Spleen (tissue), 11 donors: Measurements from ENCODE around the gene SARS1. TPM values are rescaled to one million over a fixed set of nuclear protein-coding genes. Genes with fewer than 3 reads are reported as not detected.

ENCODE experiments used
- DNase-seq: peaks from one replicate; pipeline ENCODE4 v3.0.0-alpha.2; 2020
- H3K27ac ChIP-seq, 8 donors: fragments of 200-600 bp; sonication (generic) in 7 of 8; 1 replicate in 4 of 8; 2 replicates in 4 of 8; pipeline versions ENCODE4 v1.5.0 to v1.8.0; 2016 to 2021; ENCODE audit warnings: inconsistent platforms in 4 of 8, mild to moderate bottlenecking in 4 of 8, moderate library complexity in 1 of 8
- H3K27me3 ChIP-seq, 7 donors: fragments of 200-600 bp; sonication (generic) in 6 of 7; replicated peaks in 1 of 7; 1 replicate in 4 of 7; 2 replicates in 3 of 7; pipeline versions ENCODE4 v1.5.0 to v1.8.0; 2016 to 2021; ENCODE audit warnings: inconsistent platforms in 3 of 7, mild to moderate bottlenecking in 1 of 7
- H3K36me3 ChIP-seq, 6 donors: fragments of 200-600 bp; sonication (generic) in 5 of 6; 1 replicate in 4 of 6; 2 replicates in 2 of 6; pipeline versions ENCODE4 v1.5.0 to v1.8.0; 2016 to 2021; ENCODE audit warnings: inconsistent platforms in 2 of 6
- H3K4me1 ChIP-seq, 6 donors: fragments of 200-600 bp; sonication (generic) in 5 of 6; 1 replicate in 3 of 6; 2 replicates in 3 of 6; pipeline versions ENCODE4 v1.5.0 to v1.8.0; 2016 to 2021; ENCODE audit warnings: inconsistent platforms in 3 of 6
- H3K4me3 ChIP-seq, 8 donors: fragments of 200-600 bp; sonication (generic) in 7 of 8; 1 replicate in 4 of 8; 2 replicates in 4 of 8; pipeline versions ENCODE4 v1.5.0 to v1.8.0; 2016 to 2021; ENCODE audit warnings: inconsistent platforms in 4 of 8, mild to moderate bottlenecking in 4 of 8, moderate library complexity in 2 of 8
- H3K9me3 ChIP-seq, 8 donors: fragments of 200-600 bp; sonication (generic) in 7 of 8; 1 replicate in 4 of 8; 2 replicates in 4 of 8; pipeline versions ENCODE4 v1.5.0 to v1.8.0; 2016 to 2021; ENCODE audit warnings: inconsistent platforms in 4 of 8
- POLR2A ChIP-seq, 3 donors: fragments of 450-650 bp; IDR thresholded peaks; one replicate each; pipeline ENCODE4 v1.5.1; 2017; ENCODE audit warnings: antibody characterized with exemption in 3 of 3, mild to moderate bottlenecking in 1 of 3
- POLR2AphosphoS5 ChIP-seq, 3 donors: sonication (generic); formaldehyde crosslinking; IDR thresholded peaks; one replicate each; pipeline ENCODE4 v1.5.1; 2017; ENCODE audit warnings: antibody characterized with exemption in 3 of 3
- WGBS, 5 donors: extraction: QIAGEN DNeasy Blood & Tissue Kit in 3 of 5; methylation state at CpG; one replicate each; pipeline versions ENCODE4 v1.1.5 to v1.1.7; 2013 to 2018; 5-methylcytosine and 5-hydroxymethylcytosine counted together
- intact Hi-C: fragments of 100-400 bp; cut with DNase I; formaldehyde crosslinking; loops from one replicate; pipeline ENCODE4 v1.15.0; 2023; ENCODE audit warnings: low total_unique reads
- polyA plus RNA-seq, 3 donors: library from polyadenylated mRNA; stranded (reverse); fragments of 200-250 nt; gene quantifications; one replicate each; pipeline ENCODE4 v1.2.1, GENCODE V29; 2013
- total RNA-seq, 7 donors: library from RNA; depleted of rRNA in 3 of 7; stranded (reverse); fragments of >200 nt in 3 of 7; fragmentation: NEBNext Ultra II Directional in 4 of 7; extraction: Animal tissue kit (Norgen Biotek cat#: 25700) in 4 of 7; gene quantifications; one replicate each; pipeline versions ENCODE4 v1.1.0 to v1.2.1, GENCODE V29; 2016 to 2021
- TF ChIP-seq, protein P1 (sequence below), 11 experiments: fragments of 200-600 bp in 7 of 11; fragments of 450-650 bp in 4 of 11; sonication (generic) in 4 of 11; IDR thresholded peaks in 8 of 11; conservative IDR thresholded peaks in 3 of 11; 1 replicate in 7 of 11; 2 replicates in 4 of 11; pipeline versions ENCODE4 v1.4.0 to v1.8.0; 2016 to 2021; ENCODE audit warnings: antibody characterized with exemption in 11 of 11, inconsistent platforms in 4 of 11, mild to moderate bottlenecking in 1 of 11
- donor health status: healthy with polysubstance abuse.
- donor health status: DM: no; HTN: no; CAD: no; lungs with moderate emphysema.
- donor health status: DM: no; HTN: no; CAD: no.
- donor health status: Bipolar disorder and iron deficiency.
- donor health status: healthy.
- donor health status: DM: no; HTN: no; CAD: no.
- donor health status: DM: yes; HTN: yes; CAD: no.

SARS1 gene
- total and polyA plus RNA-seq, 10 donors, result 47.2 to 138 (median 99.0) TPM

DNA sequence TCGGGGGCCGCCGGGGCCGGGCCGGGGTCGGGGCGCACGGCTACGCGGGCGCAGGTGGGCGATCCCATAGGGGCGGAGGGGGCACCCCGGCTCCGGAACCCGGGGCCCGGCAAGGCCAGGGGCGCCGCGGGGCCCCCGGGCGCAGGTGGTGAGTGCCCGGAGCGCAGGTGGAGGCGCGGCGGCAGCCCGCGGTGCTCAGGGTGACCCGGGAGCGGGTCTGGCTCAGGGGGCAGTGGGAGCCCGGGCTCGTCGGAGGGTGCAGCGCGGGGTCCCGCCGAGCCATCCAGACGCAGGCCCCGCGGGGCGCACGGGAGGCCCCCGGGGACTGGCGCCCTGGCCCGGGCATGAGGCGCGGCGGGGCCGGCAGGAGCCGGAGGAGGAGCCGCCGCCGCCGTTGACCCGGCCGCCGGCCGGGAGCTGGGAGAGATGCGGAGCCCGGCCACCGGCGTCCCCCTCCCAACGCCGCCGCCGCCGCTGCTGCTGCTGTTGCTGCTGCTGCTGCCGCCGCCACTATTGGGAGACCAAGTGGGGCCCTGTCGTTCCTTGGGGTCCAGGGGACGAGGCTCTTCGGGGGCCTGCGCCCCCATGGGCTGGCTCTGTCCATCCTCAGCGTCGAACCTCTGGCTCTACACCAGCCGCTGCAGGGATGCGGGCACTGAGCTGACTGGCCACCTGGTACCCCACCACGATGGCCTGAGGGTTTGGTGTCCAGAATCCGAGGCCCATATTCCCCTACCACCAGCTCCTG lies 36.1 kb downstream of the SARS1 start:
- H3K9me3 ChIP-seq, result no peaks in the 10 kb centered on the region
- H3K36me3 ChIP-seq, result no peaks in the 10 kb centered on the region
- TF ChIP-seq, protein P1, sequence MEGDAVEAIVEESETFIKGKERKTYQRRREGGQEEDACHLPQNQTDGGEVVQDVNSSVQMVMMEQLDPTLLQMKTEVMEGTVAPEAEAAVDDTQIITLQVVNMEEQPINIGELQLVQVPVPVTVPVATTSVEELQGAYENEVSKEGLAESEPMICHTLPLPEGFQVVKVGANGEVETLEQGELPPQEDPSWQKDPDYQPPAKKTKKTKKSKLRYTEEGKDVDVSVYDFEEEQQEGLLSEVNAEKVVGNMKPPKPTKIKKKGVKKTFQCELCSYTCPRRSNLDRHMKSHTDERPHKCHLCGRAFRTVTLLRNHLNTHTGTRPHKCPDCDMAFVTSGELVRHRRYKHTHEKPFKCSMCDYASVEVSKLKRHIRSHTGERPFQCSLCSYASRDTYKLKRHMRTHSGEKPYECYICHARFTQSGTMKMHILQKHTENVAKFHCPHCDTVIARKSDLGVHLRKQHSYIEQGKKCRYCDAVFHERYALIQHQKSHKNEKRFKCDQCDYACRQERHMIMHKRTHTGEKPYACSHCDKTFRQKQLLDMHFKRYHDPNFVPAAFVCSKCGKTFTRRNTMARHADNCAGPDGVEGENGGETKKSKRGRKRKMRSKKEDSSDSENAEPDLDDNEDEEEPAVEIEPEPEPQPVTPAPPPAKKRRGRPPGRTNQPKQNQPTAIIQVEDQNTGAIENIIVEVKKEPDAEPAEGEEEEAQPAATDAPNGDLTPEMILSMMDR (IDR thresholded peaks at IDR 0.05 in 8 of 11, conservative IDR thresholded peaks at IDR 0.05 in 3 of 11), result no peak
- no peak for TF ChIP-seq POLR2A (IDR thresholded peaks at IDR 0.05)
- TF ChIP-seq POLR2AphosphoS5 (IDR thresholded peaks at IDR 0.05), result no peak
- WGBS, 5 donors, result 3 to 17% (median 3%) methylated on average over 12 to 80 of the region's 80 CpGs; no CpG with 5 or more reads in 1 of the 5 donors
- peak overlapping the region; percentile 25 to 86 (median 58) for H3K4me3 ChIP-seq
- H3K4me1 ChIP-seq, result peaks cover 0 to 35% (median 23%) of the 10 kb centered on the region in 6 donors
- H3K27me3 ChIP-seq, result peaks cover 0 to 65% (median 7%) of the 10 kb centered on the region in 7 donors
- DNase-seq, result peak; percentile 78
- no peak overlapping the region for H3K27ac ChIP-seq
- intact Hi-C loops, result no loop called here

DNA sequence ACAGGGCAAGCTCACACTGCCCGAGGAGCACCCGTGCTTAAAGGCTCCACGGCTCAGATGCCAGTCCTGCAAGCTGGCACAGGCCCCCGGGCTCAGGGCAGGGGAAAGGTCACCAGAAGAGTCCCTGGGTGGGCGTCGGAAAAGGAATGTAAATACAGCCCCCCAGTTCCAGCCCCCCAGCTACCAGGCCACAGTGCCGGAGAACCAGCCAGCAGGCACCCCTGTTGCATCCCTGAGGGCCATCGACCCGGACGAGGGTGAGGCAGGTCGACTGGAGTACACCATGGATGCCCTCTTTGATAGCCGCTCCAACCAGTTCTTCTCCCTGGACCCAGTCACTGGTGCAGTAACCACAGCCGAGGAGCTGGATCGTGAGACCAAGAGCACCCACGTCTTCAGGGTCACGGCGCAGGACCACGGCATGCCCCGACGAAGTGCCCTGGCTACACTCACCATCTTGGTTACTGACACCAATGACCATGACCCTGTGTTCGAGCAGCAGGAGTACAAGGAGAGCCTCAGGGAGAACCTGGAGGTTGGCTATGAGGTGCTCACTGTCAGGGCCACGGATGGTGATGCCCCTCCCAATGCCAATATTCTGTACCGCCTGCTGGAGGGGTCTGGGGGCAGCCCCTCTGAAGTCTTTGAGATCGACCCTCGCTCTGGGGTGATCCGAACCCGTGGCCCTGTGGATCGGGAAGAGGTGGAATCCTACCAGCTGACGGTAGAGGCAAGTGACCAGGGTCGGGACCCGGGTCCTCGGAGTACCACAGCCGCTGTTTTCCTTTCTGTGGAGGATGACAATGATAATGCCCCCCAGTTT lies 36.9 kb downstream of the SARS1 start:
- no peak for TF ChIP-seq POLR2A (IDR thresholded peaks at IDR 0.05)
- TF ChIP-seq, protein P1 (IDR thresholded peaks at IDR 0.05 in 8 of 11, conservative IDR thresholded peaks at IDR 0.05 in 3 of 11), result no peak
- TF ChIP-seq POLR2AphosphoS5 (IDR thresholded peaks at IDR 0.05), result no peak
- intact Hi-C loops, result no loop called here
- 91 to 95% (median 91%) methylated on average over 21 to 33 of the region's 33 CpGs for WGBS, 5 donors
- Histone ChIP-seq H3K4me1 (peaks cover 0 to 41% (median 26%) of the 10 kb centered on the region in 6 donors), H3K27ac (no peak overlapping the region), H3K9me3 (no peaks in the 10 kb centered on the region), H3K36me3 (no peaks in the 10 kb centered on the region), H3K27me3 (peaks cover 0 to 62% (median 7%) of the 10 kb centered on the region in 7 donors), H3K4me3 (peak overlapping the region in 4 of 8 donors; percentile 46 to 86 (median 58))
- DNase-seq, result peak; percentile 48

DNA sequence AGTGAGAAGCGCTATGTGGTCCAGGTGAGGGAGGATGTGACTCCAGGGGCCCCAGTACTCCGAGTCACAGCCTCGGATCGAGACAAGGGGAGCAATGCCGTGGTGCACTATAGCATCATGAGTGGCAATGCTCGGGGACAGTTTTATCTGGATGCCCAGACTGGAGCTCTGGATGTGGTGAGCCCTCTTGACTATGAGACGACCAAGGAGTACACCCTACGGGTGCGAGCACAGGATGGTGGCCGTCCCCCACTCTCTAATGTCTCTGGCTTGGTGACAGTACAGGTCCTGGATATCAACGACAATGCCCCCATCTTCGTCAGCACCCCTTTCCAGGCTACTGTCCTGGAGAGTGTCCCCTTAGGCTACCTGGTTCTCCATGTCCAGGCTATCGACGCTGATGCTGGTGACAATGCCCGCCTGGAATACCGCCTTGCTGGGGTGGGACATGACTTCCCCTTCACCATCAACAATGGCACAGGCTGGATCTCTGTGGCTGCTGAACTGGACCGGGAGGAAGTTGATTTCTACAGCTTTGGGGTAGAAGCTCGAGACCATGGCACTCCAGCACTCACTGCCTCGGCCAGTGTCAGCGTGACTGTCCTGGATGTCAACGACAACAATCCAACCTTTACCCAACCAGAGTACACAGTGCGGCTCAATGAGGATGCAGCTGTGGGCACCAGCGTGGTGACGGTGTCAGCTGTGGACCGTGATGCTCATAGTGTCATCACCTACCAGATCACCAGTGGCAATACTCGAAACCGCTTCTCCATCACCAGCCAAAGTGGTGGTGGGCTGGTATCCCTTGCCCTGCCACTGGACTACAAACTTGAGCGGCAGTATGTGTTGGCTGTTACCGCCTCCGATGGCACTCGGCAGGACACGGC lies 37.8 kb downstream of the SARS1 start:
- Histone ChIP-seq H3K27me3 (peaks cover 0 to 55% (median 7%) of the 10 kb centered on the region in 7 donors), H3K4me1 (peaks cover 0 to 41% (median 26%) of the 10 kb centered on the region in 6 donors), H3K27ac (no peak overlapping the region), H3K9me3 (no peaks in the 10 kb centered on the region), H3K36me3 (no peaks in the 10 kb centered on the region), H3K4me3 (no peak overlapping the region)
- WGBS, 5 donors, result 92 to 96% (median 95%) methylated on average over 27 to 32 of the region's 32 CpGs
- intact Hi-C loops, result no loop called here
- peak; percentile 66 for DNase-seq
- no peak for TF ChIP-seq POLR2AphosphoS5 (IDR thresholded peaks at IDR 0.05)
- TF ChIP-seq, protein P1 (IDR thresholded peaks at IDR 0.05 in 8 of 11, conservative IDR thresholded peaks at IDR 0.05 in 3 of 11), result no peak
- TF ChIP-seq POLR2A (IDR thresholded peaks at IDR 0.05), result no peak
